GM19043 (cell line): ENCODE data around the gene PPT1.
"Not testable (repeated sequence)": the region's sequence is repeated elsewhere in the genome, so short reads cannot be mapped to it uniquely, and the experiment has no call there.

Experiments used
- ATAC-seq: cut with Tn5 transposase; IDR thresholded peaks from one replicate; pipeline ENCODE4 v1.9.1; 2021; ENCODE audit warnings: low read depth; ENCODE audit not compliant: unreplicated experiment

The PPT1 gene

GRCh38 chr1:40057310-40058030 lies 39.6 kb downstream of the PPT1 start:
- no peak for ATAC-seq

GRCh38 chr1:40056519-40057309 lies 40.3 kb downstream of the PPT1 start:
- no peak for ATAC-seq

- ATAC-seq = no peak
Observed at GRCh38 chr1:40053138-40053887, 43.7 kb downstream of the PPT1 start.

GRCh38 chr1:40050863-40051262 lies 46.2 kb downstream of the PPT1 start:
- ATAC-seq = no peak

- no peak for ATAC-seq
Observed at GRCh38 chr1:40049725-40050124, 47.3 kb downstream of the PPT1 start.

GRCh38 chr1:40047769-40048168 lies 49.3 kb downstream of the PPT1 start:
- ATAC-seq = no peak

- no peak for ATAC-seq
Observed at GRCh38 chr1:40047276-40047675, 49.8 kb downstream of the PPT1 start.

- no peak for ATAC-seq
Observed at GRCh38 chr1:40045766-40046165, 51.3 kb downstream of the PPT1 start.

- no peak for ATAC-seq
Observed at GRCh38 chr1:40045182-40045581, 51.9 kb downstream of the PPT1 start.

GRCh38 chr1:40044110-40044509 lies 52.9 kb downstream of the PPT1 start:
- no peak for ATAC-seq

GRCh38 chr1:40042341-40042740 lies 54.7 kb downstream of the PPT1 start:
- ATAC-seq = no peak

- ATAC-seq = no peak
Observed at GRCh38 chr1:40041466-40041838, 55.6 kb downstream of the PPT1 start.

- ATAC-seq = peak; percentile 66
Observed at GRCh38 chr1:40040511-40041465, 56.3 kb downstream of the PPT1 start, which contains the start of gene CAP1. CAP1 (plus strand) TSS chr1:40040729; CDS start chr1:40059347, 18,618 bp downstream.

GRCh38 chr1:40039757-40040510 lies 57.1 kb downstream of the PPT1 start:
- ATAC-seq = peak; percentile 60

GRCh38 chr1:40039245-40039756 lies 57.8 kb downstream of the PPT1 start:
- ATAC-seq = no peak

- no peak for ATAC-seq
Observed at GRCh38 chr1:40038697-40039096, 58.4 kb downstream of the PPT1 start.

- ATAC-seq = not testable (repeated sequence)
Observed at GRCh38 chr1:40037254-40037653, 59.8 kb downstream of the PPT1 start.

- no peak for ATAC-seq
Observed at GRCh38 chr1:40036574-40036973, 60.5 kb downstream of the PPT1 start.

GRCh38 chr1:40034869-40035268 lies 62.2 kb downstream of the PPT1 start:
- ATAC-seq = no peak
